Uterus (tissue), 2 donors: Measurements from ENCODE around the gene LYST.

ENCODE experiments used
- POLR2A ChIP-seq, 2 donors: fragments of 450-650 bp; IDR thresholded peaks; one replicate each; pipeline ENCODE4 v1.6.1; 2016; ENCODE audit warnings: antibody characterized with exemption in 2 of 2, mild to moderate bottlenecking in 1 of 2, moderate library complexity in 1 of 2
- TF ChIP-seq, protein P1 (sequence below), 4 experiments: fragments of 200-600 bp in 2 of 4; fragments of 450-650 bp in 2 of 4; sonication (generic) in 2 of 4; IDR thresholded peaks; one replicate each; pipeline ENCODE4 v1.5.1; 2016 to 2019; ENCODE audit warnings: antibody characterized with exemption in 4 of 4, mild to moderate bottlenecking in 2 of 4, moderate library complexity in 1 of 4

DNA sequence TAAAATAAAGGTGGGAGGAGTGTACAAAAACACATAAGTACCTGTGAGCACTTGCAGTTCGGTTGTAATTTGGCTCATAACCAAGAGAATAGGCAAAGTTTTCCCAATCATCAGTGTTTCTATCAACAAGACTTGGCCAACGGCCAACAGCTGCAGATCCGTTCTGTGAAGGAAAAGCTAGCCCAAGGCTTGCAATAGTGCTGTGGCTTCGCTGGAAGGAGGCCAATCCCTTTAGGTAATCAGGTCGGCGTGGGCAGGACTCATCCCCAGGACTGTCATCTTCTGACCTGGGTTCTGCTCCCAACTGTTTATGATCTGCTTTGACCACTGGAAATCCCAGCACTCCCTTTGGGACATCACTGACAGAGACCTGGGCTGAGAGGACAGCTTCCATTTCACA lies 107.8 kb downstream of the LYST start:
- TF ChIP-seq POLR2A (IDR thresholded peaks at IDR 0.05), result no peak
- TF ChIP-seq, protein P1, sequence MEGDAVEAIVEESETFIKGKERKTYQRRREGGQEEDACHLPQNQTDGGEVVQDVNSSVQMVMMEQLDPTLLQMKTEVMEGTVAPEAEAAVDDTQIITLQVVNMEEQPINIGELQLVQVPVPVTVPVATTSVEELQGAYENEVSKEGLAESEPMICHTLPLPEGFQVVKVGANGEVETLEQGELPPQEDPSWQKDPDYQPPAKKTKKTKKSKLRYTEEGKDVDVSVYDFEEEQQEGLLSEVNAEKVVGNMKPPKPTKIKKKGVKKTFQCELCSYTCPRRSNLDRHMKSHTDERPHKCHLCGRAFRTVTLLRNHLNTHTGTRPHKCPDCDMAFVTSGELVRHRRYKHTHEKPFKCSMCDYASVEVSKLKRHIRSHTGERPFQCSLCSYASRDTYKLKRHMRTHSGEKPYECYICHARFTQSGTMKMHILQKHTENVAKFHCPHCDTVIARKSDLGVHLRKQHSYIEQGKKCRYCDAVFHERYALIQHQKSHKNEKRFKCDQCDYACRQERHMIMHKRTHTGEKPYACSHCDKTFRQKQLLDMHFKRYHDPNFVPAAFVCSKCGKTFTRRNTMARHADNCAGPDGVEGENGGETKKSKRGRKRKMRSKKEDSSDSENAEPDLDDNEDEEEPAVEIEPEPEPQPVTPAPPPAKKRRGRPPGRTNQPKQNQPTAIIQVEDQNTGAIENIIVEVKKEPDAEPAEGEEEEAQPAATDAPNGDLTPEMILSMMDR (IDR thresholded peaks at IDR 0.05), result no peak
